GM12878 (cell line): ENCODE results near the gene DPH1. TPM values are rescaled to one million over a fixed set of nuclear protein-coding genes. Genes with fewer than 3 reads are reported as not detected.
A peak's percentile ranks its signal among the peaks of the same experiment; 100 is the strongest.

Source experiments
- ATAC-seq: fragments of 200-7000 bp; cut with Tn5 transposase; 3 replicates; pipeline ENCODE4 v1.9.1; 2020; ENCODE audit warnings: mild to moderate bottlenecking, moderate library complexity
- BruUV-seq: library from RNA; stranded (reverse); fragments of 400-500 nt; replicated peaks from 2 replicates; lab custom pipeline; 2021; lab: Mats Ljungman, UMichigan
- CTCF ChIA-PET: fragments of 300-600 bp; sonication (Branson Sonifier 250); formaldehyde crosslinking; extraction: SDS; loops from one replicate; lab custom pipeline; 2021; ENCODE audit warnings: inconsistent platforms; lab: Yijun Ruan, JAX
- POLR2A ChIA-PET: fragments of 350-600 bp; formaldehyde crosslinking; extraction: SDS; loops from one replicate; lab custom pipeline; 2021; ENCODE audit warnings: inconsistent platforms; lab: Charles Lee
- RAD21 ChIA-PET: fragments of 300-600 bp; sonication (Branson Sonifier 250); formaldehyde crosslinking; loops from one replicate; lab custom pipeline; 2023; ENCODE audit warnings: antibody characterized with exemption; ENCODE audit not compliant: unreplicated experiment; lab: Charles Lee
- SMC1A ChIA-PET: fragments of 300-600 bp; sonication (Branson Sonifier 250); formaldehyde crosslinking; loops from one replicate; lab custom pipeline; 2023; ENCODE audit not compliant: unreplicated experiment, uncharacterized antibody; lab: Charles Lee
- DNase-seq: peaks from one replicate; pipeline ENCODE4 v3.0.0-alpha.2; 2011; ENCODE audit warnings: low read depth, low spot score
- FAIRE-seq: peaks from 3 replicates; lab custom pipeline; 2011; peaks lifted over from hg19 to GRCh38; lab: Jason Lieb, UNC
- H2AFZ ChIP-seq: 2 replicates; pipeline ENCODE4 v1.6.0; 2011; ENCODE audit warnings: low read depth, low read length, control low read depth; ENCODE audit not compliant: control insufficient read depth
- H3K27ac ChIP-seq: 2 replicates; pipeline ENCODE4 v1.5.1; 2011; ENCODE audit warnings: control low read depth; ENCODE audit not compliant: control insufficient read depth, insufficient read depth
- H3K27me3 ChIP-seq, 2 experiments: replicated peaks in 1 of 2; 2 replicates each; pipeline versions ENCODE4 v1.6.0 to v1.6.1; 2011; ENCODE audit warnings: low read length in 1 of 2; ENCODE audit not compliant: control insufficient read depth in 2 of 2, insufficient read depth in 2 of 2
- H3K36me3 ChIP-seq, 2 experiments: 2 replicates each; pipeline ENCODE4 v1.5.1; 2011; ENCODE audit warnings: low read length in 1 of 2; ENCODE audit not compliant: control insufficient read depth in 2 of 2, insufficient read depth in 2 of 2
- H3K4me1 ChIP-seq: 2 replicates; pipeline ENCODE4 v1.6.1; 2011; ENCODE audit warnings: mild to moderate bottlenecking, low read length, moderate library complexity, mixed read lengths; ENCODE audit not compliant: control insufficient read depth, insufficient read depth
- H3K4me2 ChIP-seq: 2 replicates; pipeline ENCODE4 v1.6.0; 2011; ENCODE audit warnings: control low read depth; ENCODE audit not compliant: control insufficient read depth, insufficient read depth
- H3K4me3 ChIP-seq: fragments of 200-600 bp; sonication (generic); 2 replicates; pipeline ENCODE4 v1.5.1; 2016
- H3K79me2 ChIP-seq: 2 replicates; pipeline ENCODE4 v1.6.0; 2011; ENCODE audit warnings: low read length; ENCODE audit not compliant: control insufficient read depth, insufficient read depth
- H3K9ac ChIP-seq: 2 replicates; pipeline ENCODE4 v1.8.0; 2011; ENCODE audit warnings: low read length, control low read depth, mixed read lengths; ENCODE audit not compliant: control insufficient read depth, insufficient read depth
- H3K9me3 ChIP-seq: replicated peaks from 3 replicates; pipeline ENCODE4 v1.5.1; 2011; ENCODE audit warnings: mild to moderate bottlenecking, low read length; ENCODE audit not compliant: control insufficient read depth, insufficient read depth
- H4K20me1 ChIP-seq: 2 replicates; pipeline ENCODE4 v1.6.0; 2011; ENCODE audit not compliant: control insufficient read depth, insufficient read depth
- BCL3 ChIP-seq: IDR thresholded peaks from 2 replicates; pipeline ENCODE4 v1.6.1; 2011; ENCODE audit warnings: borderline replicate concordance, low read depth, mild to moderate bottlenecking, moderate library complexity, low read length; ENCODE audit not compliant: insufficient read depth, poor library complexity, severe bottlenecking
- FOS ChIP-seq: IDR thresholded peaks from 3 replicates; pipeline ENCODE4 v1.6.1; 2011; ENCODE audit warnings: borderline replicate concordance; ENCODE audit not compliant: insufficient read length; ENCODE audit errors: extremely low read depth
- WGBS: methylation state at CpG from one replicate; pipeline ENCODE4 v1.1.6; 2016; ENCODE audit warnings: low lambda C conversion rate; ENCODE audit not compliant: insufficient replicate concordance, insufficient coverage; ENCODE audit errors: missing lambda C conversion rate; 5-methylcytosine and 5-hydroxymethylcytosine counted together
- in situ Hi-C: fragments of 300-500 bp; cut with MboI; formaldehyde crosslinking; loops from 9 replicates; pipeline ENCODE4 v1.14.3; 2018; ENCODE audit warnings: mixed read lengths
- intact Hi-C: fragments of 100-400 bp; cut with micrococcal nuclease; formaldehyde crosslinking; loops from one replicate; pipeline ENCODE4 v1.14.2; 2022; ENCODE audit not compliant: unreplicated experiment
- polyA plus RNA-seq, 11 experiments: library from polyadenylated mRNA; depleted of rRNA in 4 of 11; unstranded in 6 of 11; stranded (reverse) in 5 of 11; fragments of >200 nt; fragmentation: Nextera tagmentation in 4 of 11; fragmentation: Illumina TruSeq in 1 of 11; extraction: Ambion mirVana in 4 of 11; extraction: Trizol in 1 of 11; gene quantifications; 1 replicate in 1 of 11; 2 replicates in 10 of 11; pipeline versions ENCODE4 v1.2.1 to v1.2.3, GENCODE V29; 2011 to 2016; ENCODE audit warnings: inconsistent platforms in 2 of 11, missing spikeins in 2 of 11, low read depth in 1 of 11
- total RNA-seq, 4 experiments: library from RNA; depleted of rRNA in 3 of 4; stranded (reverse); fragments of >200 nt in 3 of 4; fragmentation: Illumina TruSeq in 1 of 4; extraction: Trizol in 1 of 4; gene quantifications; 2 replicates each; pipeline versions ENCODE4 v1.2.1 to v1.2.3, GENCODE V29; 2013 to 2021

Gene DPH1
- total and polyA plus RNA-seq, 10 of the 15 experiments (the other 5 are each of a cell fraction or from before 2014, with no cell fraction given): 0.29 to 33.6 (median 20.2) TPM

GRCh38 chr17:2084766-2085647 is 55.1 kb downstream of the DPH1 start:
- intact Hi-C loops (no loop called here), in situ Hi-C loops (no loop called here)
- FAIRE-seq: no peak
- H3K4me3 ChIP-seq: no peak overlapping the region
- ATAC-seq: no peak
- H2AFZ ChIP-seq: no peak overlapping the region
- peaks cover 6% of the 10 kb centered on the region for H3K79me2 ChIP-seq
- peaks cover 65% of the 10 kb centered on the region for H3K4me1 ChIP-seq
- no peak overlapping the region for H3K9ac ChIP-seq
- no peaks in the 10 kb centered on the region for H4K20me1 ChIP-seq
- BruUV-seq: no TSS peak
- TF ChIP-seq FOS (no peak), BCL3 (peak; percentile 62)
- peaks cover 11 to 16% of the 10 kb centered on the region in 2 experiments for H3K36me3 ChIP-seq
- ChIA-PET POLR2A (interaction anchor here (1.1 to 10.8 kb wide), 4 partner anchors 16 to 182 kb away, joined by 3 to 148 read pairs (median 6); no protein-coding TSS in a partner anchor), CTCF (interaction anchor here (0.7 to 11.4 kb wide), 8 partner anchors 13 to 198 kb away, joined by 3 to 126 read pairs (median 6); partner anchors contain the start of gene HIC1), SMC1A (interaction anchor here (0.9 to 7.1 kb wide), 12 partner anchors 14 to 199 kb away, joined by 3 to 107 read pairs (median 10); no protein-coding TSS in a partner anchor), RAD21 (interaction anchor here (1.2 to 10.4 kb wide), 7 partner anchors 10 to 182 kb away, joined by 3 to 160 read pairs (median 13); partner anchors contain the start of gene HIC1)
- DNase-seq: no peak
- H3K27me3 ChIP-seq: no peaks in the 10 kb centered on the region
- no peaks in the 10 kb centered on the region for H3K9me3 ChIP-seq
- WGBS: 97% methylated on average over 12 of the region's 13 CpGs
- peak overlapping the region; percentile 92 for H3K27ac ChIP-seq
- no peak overlapping the region for H3K4me2 ChIP-seq
